Stimulated activated memory B cell treated with anti-CD40 and anti-IgM and Interleukin-4, amounts not matched to agents 10 μg/mL and 1 μg/mL and 100 μg/mL, for 72 hours (primary cell): ENCODE data around the gene CAPN9.

Experiments used
- ATAC-seq: fragments of 150-1000 bp; cut with Tn5 transposase; 2 replicates; pipeline ENCODE4 v1.10.0; 2021
- H3K27ac Mint-ChIP-seq: one replicate; pipeline ENCODE4 v1.8.0; 2022; ENCODE audit warnings: mild to moderate bottlenecking, mixed read lengths
- H3K27me3 Mint-ChIP-seq: one replicate; pipeline ENCODE4 v1.8.0; 2022; ENCODE audit warnings: mixed read lengths
- H3K36me3 Mint-ChIP-seq: one replicate; pipeline ENCODE4 v1.8.0; 2022; ENCODE audit warnings: mixed read lengths
- H3K4me1 Mint-ChIP-seq: one replicate; pipeline ENCODE4 v1.8.0; 2022; ENCODE audit warnings: mixed read lengths
- H3K4me3 Mint-ChIP-seq: one replicate; pipeline ENCODE4 v1.8.0; 2022; ENCODE audit warnings: mild to moderate bottlenecking, moderate library complexity, mixed read lengths
- H3K9me3 Mint-ChIP-seq: one replicate; pipeline ENCODE4 v1.8.0; 2022; ENCODE audit warnings: mixed read lengths

Gene CAPN9

GRCh38 chr1:230848235-230848634 is 101.0 kb downstream of the CAPN9 start:
- H3K9me3 Mint-ChIP-seq: peaks cover 3% of the 10 kb centered on the region
- no peak overlapping the region for H3K4me3 Mint-ChIP-seq
- H3K36me3 Mint-ChIP-seq: peaks cover 31% of the 10 kb centered on the region
- no peaks in the 10 kb centered on the region for H3K27me3 Mint-ChIP-seq
- ATAC-seq: no peak
- no peaks in the 10 kb centered on the region for H3K4me1 Mint-ChIP-seq
- H3K27ac Mint-ChIP-seq: no peak overlapping the region

GRCh38 chr1:230849451-230850224 is 102.5 kb downstream of the CAPN9 start:
- ATAC-seq: no peak
- no peak overlapping the region for H3K27ac Mint-ChIP-seq

GRCh38 chr1:230850547-230850946 is 103.4 kb downstream of the CAPN9 start:
- no peak overlapping the region for H3K27ac Mint-ChIP-seq

More at GRCh38 chr1:230849451-230850224, 102.5 kb downstream of the CAPN9 start:
- no peaks in the 10 kb centered on the region for H3K4me1 Mint-ChIP-seq
- H3K27me3 Mint-ChIP-seq: no peaks in the 10 kb centered on the region
- peaks cover 25% of the 10 kb centered on the region for H3K36me3 Mint-ChIP-seq
- no peak overlapping the region for H3K4me3 Mint-ChIP-seq
- peaks cover 3% of the 10 kb centered on the region for H3K9me3 Mint-ChIP-seq

GRCh38 chr1:230851291-230851691 is 104.1 kb downstream of the CAPN9 start:
- Mint-ChIP-seq H3K4me1 (no peaks in the 10 kb centered on the region), H3K36me3 (peaks cover 32% of the 10 kb centered on the region)

More at GRCh38 chr1:230850547-230850946, 103.4 kb downstream of the CAPN9 start:
- no peaks in the 10 kb centered on the region for H3K27me3 Mint-ChIP-seq
- ATAC-seq: no peak
- H3K4me1 Mint-ChIP-seq: no peaks in the 10 kb centered on the region
- peaks cover 31% of the 10 kb centered on the region for H3K36me3 Mint-ChIP-seq
- peaks cover 3% of the 10 kb centered on the region for H3K9me3 Mint-ChIP-seq
- H3K4me3 Mint-ChIP-seq: no peak overlapping the region

More at GRCh38 chr1:230851291-230851691, 104.1 kb downstream of the CAPN9 start:
- Mint-ChIP-seq H3K9me3 (peaks cover 3% of the 10 kb centered on the region), H3K27me3 (no peaks in the 10 kb centered on the region), H3K4me3 (no peak overlapping the region), H3K27ac (no peak overlapping the region)
- ATAC-seq: no peak
